ENCODE results near the gene SCAI. TPM values are rescaled to one million over a fixed set of nuclear protein-coding genes. Genes with fewer than 3 reads are reported as not detected.

Gene SCAI
- total and polyA plus RNA-seq, 3 donors from 2014 or later, result 4.7 to 14.5 (median 12.8) TPM

DNA sequence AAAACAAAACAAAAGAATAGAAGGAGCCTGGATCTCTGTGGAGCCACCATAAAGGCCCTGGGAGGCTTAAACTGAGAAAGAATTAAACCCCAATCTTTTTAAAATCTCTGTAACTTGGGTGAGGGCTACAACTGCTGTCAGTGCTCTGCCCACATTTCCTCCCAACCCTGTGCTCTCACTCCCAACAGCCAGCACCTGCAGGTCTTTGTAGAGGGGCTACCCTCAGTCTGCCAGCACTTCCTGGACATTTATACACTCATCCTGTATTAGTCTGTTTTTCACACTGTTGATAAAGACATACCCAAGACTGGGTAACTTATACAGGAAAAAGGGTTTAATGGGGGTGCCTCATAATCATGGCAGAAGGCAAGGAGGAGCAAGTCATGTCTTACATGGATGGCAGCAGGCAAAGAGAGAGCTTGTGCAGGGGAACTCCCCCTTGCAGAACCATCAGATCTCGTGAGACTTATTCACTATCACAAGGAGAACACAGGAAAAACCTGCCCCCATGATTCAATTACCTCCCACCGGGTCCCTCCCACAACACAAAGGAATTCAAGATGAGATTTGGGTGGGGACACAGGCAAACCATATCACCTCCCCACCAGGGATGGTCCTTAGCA is 47.4 kb downstream of the SCAI start:
- no peak for DNase-seq
- Histone ChIP-seq H3K9me3 (no peaks in the 10 kb centered on the region), H3K27me3 (no peaks in the 10 kb centered on the region), H3K36me3 (ENCODE audit: low read depth, missing control alignments) (no peaks in the 10 kb centered on the region), H3K4me1 (no peaks in the 10 kb centered on the region), H3K27ac (no peak overlapping the region), H3K4me3 (no peak overlapping the region)
- TF ChIP-seq, protein P1, sequence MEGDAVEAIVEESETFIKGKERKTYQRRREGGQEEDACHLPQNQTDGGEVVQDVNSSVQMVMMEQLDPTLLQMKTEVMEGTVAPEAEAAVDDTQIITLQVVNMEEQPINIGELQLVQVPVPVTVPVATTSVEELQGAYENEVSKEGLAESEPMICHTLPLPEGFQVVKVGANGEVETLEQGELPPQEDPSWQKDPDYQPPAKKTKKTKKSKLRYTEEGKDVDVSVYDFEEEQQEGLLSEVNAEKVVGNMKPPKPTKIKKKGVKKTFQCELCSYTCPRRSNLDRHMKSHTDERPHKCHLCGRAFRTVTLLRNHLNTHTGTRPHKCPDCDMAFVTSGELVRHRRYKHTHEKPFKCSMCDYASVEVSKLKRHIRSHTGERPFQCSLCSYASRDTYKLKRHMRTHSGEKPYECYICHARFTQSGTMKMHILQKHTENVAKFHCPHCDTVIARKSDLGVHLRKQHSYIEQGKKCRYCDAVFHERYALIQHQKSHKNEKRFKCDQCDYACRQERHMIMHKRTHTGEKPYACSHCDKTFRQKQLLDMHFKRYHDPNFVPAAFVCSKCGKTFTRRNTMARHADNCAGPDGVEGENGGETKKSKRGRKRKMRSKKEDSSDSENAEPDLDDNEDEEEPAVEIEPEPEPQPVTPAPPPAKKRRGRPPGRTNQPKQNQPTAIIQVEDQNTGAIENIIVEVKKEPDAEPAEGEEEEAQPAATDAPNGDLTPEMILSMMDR (IDR thresholded peaks at IDR 0.05), result no peak
- no peak for TF ChIP-seq POLR2A (IDR thresholded peaks at IDR 0.05)
- intact Hi-C loops (cut with DNase I; ENCODE audit: low total_unique reads), result no loop called here
- WGBS, 2 donors, result 95 to 100% methylated on average over 2 of the region's 2 CpGs

DNA sequence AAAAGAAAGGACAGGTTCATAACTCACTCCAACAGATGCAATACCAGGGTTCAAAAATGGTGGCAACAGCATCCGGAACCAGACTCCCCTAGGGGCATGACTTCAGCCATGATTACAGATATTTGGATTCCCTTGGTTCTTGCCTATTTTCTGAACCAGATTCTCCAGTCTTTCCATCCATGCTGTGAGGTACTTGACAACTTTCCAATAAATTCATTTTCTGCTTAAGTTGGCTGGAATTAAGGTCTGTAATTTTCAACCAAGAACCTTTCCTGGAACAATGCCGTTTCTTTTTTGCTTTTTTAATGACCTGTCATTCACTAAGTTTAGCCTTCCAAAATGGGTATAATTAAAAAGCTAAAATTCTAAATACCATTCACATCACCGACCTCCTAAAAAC is 52.2 kb downstream of the SCAI start:
- Histone ChIP-seq H3K4me1 (no peaks in the 10 kb centered on the region), H3K27ac (no peak overlapping the region), H3K36me3 (ENCODE audit: low read depth, missing control alignments) (no peaks in the 10 kb centered on the region), H3K4me3 (no peak overlapping the region), H3K9me3 (no peaks in the 10 kb centered on the region), H3K27me3 (no peaks in the 10 kb centered on the region)
- DNase-seq, result no peak
- intact Hi-C loops (cut with DNase I; ENCODE audit: low total_unique reads), result no loop called here
- 78 to 80% methylated on average over 3 of the region's 3 CpGs for WGBS, 2 donors
- TF ChIP-seq, protein P1 (IDR thresholded peaks at IDR 0.05), result no peak
- TF ChIP-seq POLR2A (IDR thresholded peaks at IDR 0.05), result no peak

DNA sequence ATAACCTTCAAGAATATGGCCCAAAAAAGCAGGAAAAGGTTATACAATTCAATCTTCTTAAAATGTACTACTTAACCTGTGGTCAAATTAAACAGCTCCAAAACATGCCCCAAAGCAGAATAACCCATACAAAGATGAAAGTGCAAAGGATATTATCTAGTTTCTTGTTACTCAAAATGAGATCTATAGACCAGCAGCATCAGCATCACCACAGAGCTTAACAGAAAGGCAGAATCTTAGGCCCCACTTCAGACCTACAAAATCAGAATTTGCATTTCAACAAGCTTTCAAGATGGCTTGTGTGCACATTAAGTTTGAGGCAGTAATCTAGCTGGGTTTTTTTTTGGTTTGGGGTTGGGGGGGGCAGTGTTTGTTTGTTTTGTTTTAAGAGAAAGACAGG is 54.0 kb downstream of the SCAI start:
- Histone ChIP-seq H3K4me1 (no peaks in the 10 kb centered on the region), H3K4me3 (no peak overlapping the region), H3K36me3 (ENCODE audit: low read depth, missing control alignments) (no peaks in the 10 kb centered on the region), H3K9me3 (no peaks in the 10 kb centered on the region), H3K27me3 (no peaks in the 10 kb centered on the region), H3K27ac (no peak overlapping the region)
- DNase-seq, result no peak
- TF ChIP-seq, protein P1 (IDR thresholded peaks at IDR 0.05), result no peak
- TF ChIP-seq POLR2A (IDR thresholded peaks at IDR 0.05), result no peak
- intact Hi-C loops (cut with DNase I; ENCODE audit: low total_unique reads), result no loop called here

DNA sequence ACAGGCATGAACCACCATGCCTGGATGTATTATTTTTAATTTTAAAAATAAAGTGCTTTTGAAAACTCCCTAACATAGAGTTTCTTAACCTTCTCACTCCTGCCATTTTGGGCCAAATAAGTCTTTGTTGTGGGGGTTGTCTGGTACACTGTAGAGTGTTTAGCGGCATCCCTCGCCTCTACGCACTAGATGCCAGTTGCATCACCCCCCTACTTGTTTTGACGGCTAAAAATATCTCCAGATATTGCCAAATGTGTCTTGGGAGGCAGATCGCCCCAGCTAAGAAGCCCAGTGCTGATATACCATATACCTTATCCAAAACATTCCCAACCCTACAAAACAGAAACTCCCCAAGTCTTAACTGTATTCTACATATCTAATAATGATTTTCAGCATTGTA is 54.6 kb downstream of the SCAI start:
- intact Hi-C loops (cut with DNase I; ENCODE audit: low total_unique reads), result no loop called here
- H3K4me3 ChIP-seq, result no peak overlapping the region
- no peaks in the 10 kb centered on the region for H3K4me1 ChIP-seq
- WGBS, 2 donors, result 77 to 93% methylated on average over 5 of the region's 5 CpGs
- no peak for DNase-seq
- no peaks in the 10 kb centered on the region for H3K27me3 ChIP-seq
- no peak overlapping the region for H3K27ac ChIP-seq
- TF ChIP-seq, protein P1 (IDR thresholded peaks at IDR 0.05), result no peak
- TF ChIP-seq POLR2A (IDR thresholded peaks at IDR 0.05), result no peak
- H3K9me3 ChIP-seq, result no peaks in the 10 kb centered on the region
- H3K36me3 ChIP-seq (ENCODE audit: low read depth, missing control alignments), result no peaks in the 10 kb centered on the region
